Neural cell (in vitro differentiated cells): Measurements from ENCODE around the gene PPHLN1. TPM values are rescaled to one million over a fixed set of nuclear protein-coding genes. Genes with fewer than 3 reads are reported as not detected.

Experiments used
- H2AFZ ChIP-seq: fragments of 200-600, 300-800 bp; sonication (generic), shearing (Covaris generic); 2 replicates; pipeline ENCODE4 v1.6.0; 2014; ENCODE audit warnings: low read depth, mild to moderate bottlenecking, antibody characterized with exemption, low read length, moderate library complexity
- H3F3A ChIP-seq: fragments of 200-600 bp; shearing (Covaris generic); 2 replicates; pipeline ENCODE4 v1.6.1; 2016; ENCODE audit warnings: mild to moderate bottlenecking, moderate library complexity, mixed read lengths, antibody characterized with exemption, low read length; ENCODE audit not compliant: insufficient read depth, poor library complexity, severe bottlenecking
- H3K27ac ChIP-seq: fragments of 200-600, 300-800 bp; sonication (generic), shearing (Covaris generic); 2 replicates; pipeline ENCODE4 v1.5.1; 2014; ENCODE audit warnings: mild to moderate bottlenecking, low read length, moderate library complexity
- H3K27me3 ChIP-seq: fragments of 300-800, 200-600 bp; sonication (generic), shearing (Covaris generic); 2 replicates; pipeline ENCODE4 v1.6.0; 2014; ENCODE audit warnings: mild to moderate bottlenecking, low read depth, low read length, moderate library complexity; ENCODE audit not compliant: insufficient read depth
- H3K36me3 ChIP-seq: fragments of 300-800, 200-600 bp; sonication (generic), shearing (Covaris generic); 2 replicates; pipeline ENCODE4 v1.5.1; 2014; ENCODE audit warnings: mild to moderate bottlenecking, antibody characterized with exemption, low read length, moderate library complexity; ENCODE audit not compliant: insufficient read depth
- H3K4me2 ChIP-seq: fragments of 300-800, 200-600 bp; sonication (generic), shearing (Covaris generic); 2 replicates; pipeline ENCODE4 v1.6.0; 2014; ENCODE audit warnings: mild to moderate bottlenecking, low read length
- H3K4me3 ChIP-seq: fragments of 300-800, 200-600 bp; sonication (generic), shearing (Covaris generic); 2 replicates; pipeline ENCODE4 v1.5.1; 2014; ENCODE audit warnings: mild to moderate bottlenecking, low read length, moderate library complexity
- H3K79me2 ChIP-seq: fragments of 200-600 bp; shearing (Covaris generic); replicated peaks from 2 replicates; pipeline ENCODE4 v1.6.0; 2014; ENCODE audit warnings: mild to moderate bottlenecking, low read length, moderate library complexity; ENCODE audit not compliant: insufficient read depth
- H3K9ac ChIP-seq: fragments of 300-800, 200-600 bp; sonication (generic), shearing (Covaris generic); 2 replicates; pipeline ENCODE4 v1.6.1; 2016; ENCODE audit warnings: mild to moderate bottlenecking, low read length, mixed read lengths
- H3K9me2 ChIP-seq: fragments of 200-600 bp; shearing (Covaris generic); 2 replicates; pipeline ENCODE4 v1.6.1; 2016; ENCODE audit warnings: mild to moderate bottlenecking, low read length, mixed read lengths; ENCODE audit not compliant: insufficient read depth
- H3K9me3 ChIP-seq: fragments of 200-600, 300-800 bp; sonication (generic), shearing (Covaris generic); 2 replicates; pipeline ENCODE4 v1.6.1; 2016; ENCODE audit warnings: mild to moderate bottlenecking, mixed run types, low read length, moderate library complexity, mixed read lengths
- H4K20me1 ChIP-seq: fragments of 200-600 bp; shearing (Covaris generic); 2 replicates; pipeline ENCODE4 v1.6.1; 2016; ENCODE audit warnings: mild to moderate bottlenecking, mixed run types; ENCODE audit not compliant: insufficient read depth
- EP300 ChIP-seq: fragments of 450-650 bp; conservative IDR thresholded peaks from 2 replicates; pipeline ENCODE4 v1.6.1; 2014; ENCODE audit warnings: antibody characterized with exemption, mild to moderate bottlenecking, moderate library complexity; ENCODE audit not compliant: poor library complexity, severe bottlenecking
- EZH2 ChIP-seq: fragments of 200-600, 300-800 bp; shearing (Covaris generic), sonication (generic); IDR thresholded peaks from 2 replicates; pipeline ENCODE4 v1.6.1; 2014; ENCODE audit warnings: antibody characterized with exemption, low read length, borderline replicate concordance, mild to moderate bottlenecking; ENCODE audit not compliant: insufficient read depth, poor library complexity, severe bottlenecking
- MXI1 ChIP-seq: fragments of 450-650 bp; conservative IDR thresholded peaks from 2 replicates; pipeline ENCODE4 v1.6.1; 2014; ENCODE audit warnings: antibody characterized with exemption, mild to moderate bottlenecking; ENCODE audit not compliant: poor library complexity, severe bottlenecking
- POLR2AphosphoS5 ChIP-seq: IDR thresholded peaks from 2 replicates; pipeline ENCODE4 v1.6.1; 2012
- RAD21 ChIP-seq: fragments of 450-650 bp; conservative IDR thresholded peaks from 2 replicates; pipeline ENCODE4 v1.6.1; 2014; ENCODE audit warnings: antibody characterized with exemption, mild to moderate bottlenecking, moderate library complexity
- SMC3 ChIP-seq: fragments of 450-650 bp; conservative IDR thresholded peaks from 2 replicates; pipeline ENCODE4 v1.6.1; 2014; ENCODE audit warnings: antibody characterized with exemption, mild to moderate bottlenecking, moderate library complexity; ENCODE audit not compliant: poor library complexity
- TAF1 ChIP-seq: IDR thresholded peaks from 2 replicates; pipeline ENCODE4 v1.6.1; 2012; ENCODE audit warnings: low read depth
- polyA plus RNA-seq: library from polyadenylated mRNA; depleted of rRNA; stranded (reverse); fragments of >200 nt; gene quantifications from 2 replicates; pipeline ENCODE4 v1.2.3, GENCODE V29; 2014
- TF ChIP-seq, protein P1 (sequence below): IDR thresholded peaks from 2 replicates; pipeline ENCODE4 v1.6.1; 2012; ENCODE audit warnings: borderline replicate concordance
- TF ChIP-seq, protein P2 (sequence below): fragments of 450-650 bp; IDR thresholded peaks from 2 replicates; pipeline ENCODE4 v1.5.1; 2014; ENCODE audit warnings: antibody characterized with exemption, mild to moderate bottlenecking, moderate library complexity; ENCODE audit not compliant: poor library complexity, severe bottlenecking

PPHLN1 gene
- polyA plus RNA-seq, 1 donor from 2014 or later: 192 TPM

DNA sequence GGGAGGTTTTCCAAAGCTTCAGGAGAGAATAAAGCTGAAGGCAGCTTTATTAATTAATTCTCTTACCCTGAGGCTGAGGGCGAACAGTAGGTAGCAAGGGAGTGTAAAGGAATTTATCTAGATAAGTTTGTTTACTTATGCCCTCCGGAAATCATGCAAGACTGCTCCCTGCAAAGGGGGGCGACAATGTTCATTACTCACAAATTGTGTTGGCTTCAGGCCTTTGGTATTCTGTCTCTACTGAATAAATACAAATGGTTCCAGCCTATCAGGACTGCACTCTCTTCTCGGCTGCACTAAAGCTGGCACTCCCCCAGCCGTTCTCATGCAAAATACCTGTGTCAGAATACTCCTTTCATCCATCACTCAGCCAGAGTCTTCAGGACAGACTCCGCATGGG is 120.8 kb downstream of the PPHLN1 start:
- Histone ChIP-seq H3K9me3 (no peaks in the 10 kb centered on the region), H2AFZ (no peak overlapping the region), H3K9ac (no peak overlapping the region), H3K4me3 (no peak overlapping the region), H3K36me3 (peaks cover 22% of the 10 kb centered on the region), H3K9me2 (no peaks in the 10 kb centered on the region), H4K20me1 (no peaks in the 10 kb centered on the region), H3F3A (no peaks in the 10 kb centered on the region), H3K27ac (no peak overlapping the region), H3K27me3 (no peaks in the 10 kb centered on the region), H3K4me2 (no peak overlapping the region), H3K79me2 (no peaks in the 10 kb centered on the region)
- TF ChIP-seq EP300 (no peak), RAD21 (no peak), SMC3 (no peak)
- TF ChIP-seq, protein P1, sequence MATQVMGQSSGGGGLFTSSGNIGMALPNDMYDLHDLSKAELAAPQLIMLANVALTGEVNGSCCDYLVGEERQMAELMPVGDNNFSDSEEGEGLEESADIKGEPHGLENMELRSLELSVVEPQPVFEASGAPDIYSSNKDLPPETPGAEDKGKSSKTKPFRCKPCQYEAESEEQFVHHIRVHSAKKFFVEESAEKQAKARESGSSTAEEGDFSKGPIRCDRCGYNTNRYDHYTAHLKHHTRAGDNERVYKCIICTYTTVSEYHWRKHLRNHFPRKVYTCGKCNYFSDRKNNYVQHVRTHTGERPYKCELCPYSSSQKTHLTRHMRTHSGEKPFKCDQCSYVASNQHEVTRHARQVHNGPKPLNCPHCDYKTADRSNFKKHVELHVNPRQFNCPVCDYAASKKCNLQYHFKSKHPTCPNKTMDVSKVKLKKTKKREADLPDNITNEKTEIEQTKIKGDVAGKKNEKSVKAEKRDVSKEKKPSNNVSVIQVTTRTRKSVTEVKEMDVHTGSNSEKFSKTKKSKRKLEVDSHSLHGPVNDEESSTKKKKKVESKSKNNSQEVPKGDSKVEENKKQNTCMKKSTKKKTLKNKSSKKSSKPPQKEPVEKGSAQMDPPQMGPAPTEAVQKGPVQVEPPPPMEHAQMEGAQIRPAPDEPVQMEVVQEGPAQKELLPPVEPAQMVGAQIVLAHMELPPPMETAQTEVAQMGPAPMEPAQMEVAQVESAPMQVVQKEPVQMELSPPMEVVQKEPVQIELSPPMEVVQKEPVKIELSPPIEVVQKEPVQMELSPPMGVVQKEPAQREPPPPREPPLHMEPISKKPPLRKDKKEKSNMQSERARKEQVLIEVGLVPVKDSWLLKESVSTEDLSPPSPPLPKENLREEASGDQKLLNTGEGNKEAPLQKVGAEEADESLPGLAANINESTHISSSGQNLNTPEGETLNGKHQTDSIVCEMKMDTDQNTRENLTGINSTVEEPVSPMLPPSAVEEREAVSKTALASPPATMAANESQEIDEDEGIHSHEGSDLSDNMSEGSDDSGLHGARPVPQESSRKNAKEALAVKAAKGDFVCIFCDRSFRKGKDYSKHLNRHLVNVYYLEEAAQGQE: no peak

DNA sequence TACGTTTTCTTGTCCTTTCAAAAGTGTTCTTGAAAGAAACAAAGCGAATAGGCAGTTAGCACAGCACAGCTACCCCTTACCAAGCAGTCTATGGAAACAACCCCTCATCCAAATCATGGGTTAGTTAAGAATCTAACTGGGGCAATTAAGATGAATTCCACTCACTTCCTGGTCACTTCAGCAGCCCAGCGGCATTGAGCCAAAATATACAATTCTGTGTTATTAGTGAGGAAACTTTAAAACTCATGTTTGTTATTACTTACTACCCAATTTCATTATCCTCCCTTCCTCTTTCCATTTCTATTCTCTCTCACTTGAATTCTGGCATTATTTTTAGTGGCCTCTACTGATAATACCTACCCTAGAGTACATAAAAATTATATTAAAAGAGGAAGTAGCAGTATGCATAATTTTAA is 121.4 kb downstream of the PPHLN1 start:
- Histone ChIP-seq H2AFZ (no peak overlapping the region), H3K9me3 (no peaks in the 10 kb centered on the region), H4K20me1 (no peaks in the 10 kb centered on the region), H3K27ac (no peak overlapping the region), H3K79me2 (no peaks in the 10 kb centered on the region), H3K27me3 (no peaks in the 10 kb centered on the region), H3K4me2 (no peak overlapping the region), H3K4me3 (no peak overlapping the region), H3K9me2 (no peaks in the 10 kb centered on the region), H3F3A (no peaks in the 10 kb centered on the region), H3K36me3 (peaks cover 22% of the 10 kb centered on the region), H3K9ac (no peak overlapping the region)
- TF ChIP-seq TAF1: no peak
- TF ChIP-seq POLR2AphosphoS5: no peak
- no peak for TF ChIP-seq MXI1
- no peak for TF ChIP-seq RAD21
- TF ChIP-seq, protein P2, sequence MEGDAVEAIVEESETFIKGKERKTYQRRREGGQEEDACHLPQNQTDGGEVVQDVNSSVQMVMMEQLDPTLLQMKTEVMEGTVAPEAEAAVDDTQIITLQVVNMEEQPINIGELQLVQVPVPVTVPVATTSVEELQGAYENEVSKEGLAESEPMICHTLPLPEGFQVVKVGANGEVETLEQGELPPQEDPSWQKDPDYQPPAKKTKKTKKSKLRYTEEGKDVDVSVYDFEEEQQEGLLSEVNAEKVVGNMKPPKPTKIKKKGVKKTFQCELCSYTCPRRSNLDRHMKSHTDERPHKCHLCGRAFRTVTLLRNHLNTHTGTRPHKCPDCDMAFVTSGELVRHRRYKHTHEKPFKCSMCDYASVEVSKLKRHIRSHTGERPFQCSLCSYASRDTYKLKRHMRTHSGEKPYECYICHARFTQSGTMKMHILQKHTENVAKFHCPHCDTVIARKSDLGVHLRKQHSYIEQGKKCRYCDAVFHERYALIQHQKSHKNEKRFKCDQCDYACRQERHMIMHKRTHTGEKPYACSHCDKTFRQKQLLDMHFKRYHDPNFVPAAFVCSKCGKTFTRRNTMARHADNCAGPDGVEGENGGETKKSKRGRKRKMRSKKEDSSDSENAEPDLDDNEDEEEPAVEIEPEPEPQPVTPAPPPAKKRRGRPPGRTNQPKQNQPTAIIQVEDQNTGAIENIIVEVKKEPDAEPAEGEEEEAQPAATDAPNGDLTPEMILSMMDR: no peak
- no peak for TF ChIP-seq EZH2
- TF ChIP-seq, protein P1: no peak
- no peak for TF ChIP-seq SMC3
- no peak for TF ChIP-seq EP300
